GM18873 (cell line): ENCODE measurements around the gene CTNNA2.

Experiments
- ATAC-seq: cut with Tn5 transposase; IDR thresholded peaks from one replicate; pipeline ENCODE4 v1.9.1; 2021; ENCODE audit warnings: mild to moderate bottlenecking, moderate library complexity, moderate number of reproducible peaks; ENCODE audit not compliant: unreplicated experiment, low FRiP score

CTNNA2 gene

DNA sequence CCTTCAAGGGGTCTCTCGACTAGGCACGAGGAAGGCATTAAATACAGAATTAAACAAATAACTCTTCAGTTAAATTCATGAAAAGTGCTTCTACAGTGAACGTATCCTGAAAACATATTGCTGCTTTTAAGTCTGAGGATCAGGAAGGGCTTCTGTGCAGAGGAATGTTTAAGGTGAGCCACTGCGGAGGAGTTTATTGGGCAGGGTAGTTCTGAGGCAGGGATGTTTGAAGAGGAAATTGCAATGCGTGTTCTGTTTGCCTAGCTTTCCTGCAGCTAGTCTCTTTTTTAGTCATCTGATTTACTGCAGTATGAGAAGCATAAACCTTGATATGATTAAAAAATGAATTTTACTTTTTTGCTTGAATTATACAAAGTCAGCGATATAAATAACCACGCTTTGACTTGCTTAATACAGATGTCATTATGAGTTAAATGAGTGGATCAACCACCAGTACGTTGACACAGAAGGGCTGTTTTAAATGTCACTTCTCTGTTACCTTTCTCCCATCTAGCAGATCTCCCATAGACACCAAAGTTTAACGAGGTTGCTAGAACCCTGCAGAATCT lies 98.7 kb downstream of the CTNNA2 start:
- no peak for ATAC-seq

DNA sequence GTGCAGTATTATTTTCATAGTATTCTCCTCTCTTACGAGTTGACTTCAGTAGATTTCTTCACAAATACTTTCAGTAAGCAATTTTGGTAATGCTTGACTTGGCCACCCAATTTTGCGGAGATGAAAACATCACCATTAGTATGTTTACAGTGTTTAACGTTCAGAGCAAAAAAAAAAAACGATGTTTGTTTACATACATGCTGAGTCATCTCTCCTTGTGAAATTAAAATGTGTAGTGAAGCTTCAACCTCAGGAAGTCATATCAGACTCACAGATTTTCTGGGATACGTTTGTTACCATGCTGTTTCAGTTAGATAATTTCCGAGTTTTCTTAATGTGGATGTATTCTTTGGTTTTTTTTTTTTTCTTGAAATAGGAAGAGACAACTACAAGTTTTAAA lies 100.1 kb downstream of the CTNNA2 start:
- no peak for ATAC-seq

DNA sequence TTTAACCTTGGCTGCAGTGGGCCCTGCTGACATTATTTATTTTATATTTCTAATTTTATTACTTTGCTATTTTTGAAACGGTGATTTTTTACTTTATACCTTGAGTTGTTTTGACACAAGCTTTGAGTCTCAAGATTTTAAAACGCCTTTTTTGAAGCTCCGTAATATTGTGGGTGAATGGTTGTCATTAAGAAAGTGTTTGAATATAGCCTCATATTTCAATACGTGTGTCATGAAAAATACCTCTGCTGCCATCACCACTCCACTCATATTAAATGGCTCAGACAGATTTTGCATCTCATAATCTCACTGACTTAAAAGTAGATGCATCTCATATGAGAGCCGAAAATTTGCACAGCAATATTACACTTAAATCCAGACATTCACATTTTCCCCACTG lies 106.6 kb downstream of the CTNNA2 start:
- ATAC-seq: no peak

DNA sequence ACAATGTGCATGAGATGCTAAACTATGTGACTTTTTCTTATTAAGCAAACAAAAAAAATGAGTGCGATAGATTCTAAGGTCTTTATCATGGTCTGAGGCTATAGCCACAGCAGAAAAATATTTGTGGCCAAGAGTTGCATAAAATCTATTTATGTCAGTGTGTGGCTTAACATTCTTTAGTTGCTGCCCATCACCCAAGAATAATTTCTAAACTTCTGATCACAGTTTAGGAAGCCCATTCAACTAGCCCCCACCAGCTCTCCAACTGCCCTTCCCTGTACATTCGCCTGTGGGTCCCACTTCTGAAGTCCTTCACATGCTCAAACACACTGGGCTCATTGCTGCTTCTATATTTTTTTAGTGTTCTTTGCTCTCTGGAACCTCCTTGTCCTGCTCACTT lies 107.1 kb downstream of the CTNNA2 start:
- ATAC-seq: no peak

DNA sequence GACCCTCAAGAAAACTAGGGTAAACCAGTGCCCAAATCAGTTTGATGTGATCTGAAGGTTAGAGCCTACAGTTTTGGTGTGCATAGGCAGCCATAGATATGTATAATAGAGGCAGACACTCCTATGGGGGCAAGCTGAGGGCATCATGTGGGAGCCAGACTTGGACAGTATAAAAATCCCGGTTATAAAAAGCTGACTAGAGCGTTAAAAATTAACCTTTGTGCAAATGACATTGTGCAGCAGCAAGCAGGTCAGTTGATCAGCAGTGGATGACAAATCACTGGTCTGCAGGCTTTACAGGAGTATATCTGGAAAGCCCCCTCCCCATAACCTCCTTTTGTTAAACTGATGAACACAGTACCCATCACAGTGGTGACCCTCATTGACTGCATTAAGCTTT lies 107.8 kb downstream of the CTNNA2 start:
- ATAC-seq: no peak

DNA sequence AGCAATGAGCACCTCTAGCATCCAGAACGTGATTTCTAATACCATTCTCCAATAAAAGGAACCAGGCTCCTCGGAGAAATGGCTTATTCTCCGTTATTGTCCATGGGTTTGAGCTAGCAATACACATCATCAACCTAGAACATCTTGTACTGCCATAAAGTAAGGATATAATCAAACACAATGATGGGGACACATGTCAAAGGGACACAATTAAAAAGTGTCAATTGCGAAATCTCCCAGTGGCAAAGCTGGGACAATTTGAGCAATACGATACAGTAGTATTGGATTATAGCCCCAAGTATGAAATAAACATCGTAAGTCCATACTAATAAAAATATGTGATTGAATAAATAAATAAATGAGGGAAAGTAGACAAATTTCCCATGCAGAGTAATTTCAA lies 108.4 kb downstream of the CTNNA2 start:
- no peak for ATAC-seq

DNA sequence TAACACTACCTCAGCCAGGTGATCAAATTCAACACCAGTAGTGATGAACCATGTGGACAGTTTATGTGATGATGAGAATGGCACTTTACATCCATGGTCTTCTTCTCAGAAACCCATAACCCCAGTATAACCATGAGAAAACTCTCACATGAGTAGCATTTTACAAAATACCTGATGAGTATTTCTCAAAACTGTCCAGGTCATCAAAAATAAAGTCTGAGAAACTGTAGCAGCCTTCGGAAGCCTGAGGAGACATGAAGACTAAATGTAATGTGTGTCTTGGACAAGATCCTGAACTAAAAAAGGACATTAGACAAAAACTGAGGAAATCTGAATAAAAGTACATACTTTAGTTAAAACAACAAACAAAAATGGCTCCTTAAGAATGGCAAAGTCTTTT lies 108.9 kb downstream of the CTNNA2 start:
- no peak for ATAC-seq

DNA sequence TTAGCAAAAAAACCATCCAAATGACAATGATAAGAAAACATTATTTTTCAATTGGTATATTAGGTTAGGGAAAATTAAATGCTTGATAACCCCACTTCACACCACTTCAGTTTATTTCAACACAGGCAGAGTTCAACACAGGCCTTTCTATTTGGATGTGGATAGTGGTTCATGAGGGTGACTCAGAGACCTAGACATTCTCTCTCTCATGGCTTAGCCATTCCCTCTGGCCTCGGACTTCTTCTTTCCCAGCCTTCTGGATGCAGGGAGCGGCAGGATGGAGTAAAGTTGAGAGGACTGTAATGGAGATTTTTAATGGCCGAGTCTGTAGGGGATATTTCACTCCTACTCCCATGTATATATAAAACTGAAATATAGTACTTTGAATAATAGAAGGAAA lies 109.7 kb downstream of the CTNNA2 start:
- ATAC-seq: no peak

DNA sequence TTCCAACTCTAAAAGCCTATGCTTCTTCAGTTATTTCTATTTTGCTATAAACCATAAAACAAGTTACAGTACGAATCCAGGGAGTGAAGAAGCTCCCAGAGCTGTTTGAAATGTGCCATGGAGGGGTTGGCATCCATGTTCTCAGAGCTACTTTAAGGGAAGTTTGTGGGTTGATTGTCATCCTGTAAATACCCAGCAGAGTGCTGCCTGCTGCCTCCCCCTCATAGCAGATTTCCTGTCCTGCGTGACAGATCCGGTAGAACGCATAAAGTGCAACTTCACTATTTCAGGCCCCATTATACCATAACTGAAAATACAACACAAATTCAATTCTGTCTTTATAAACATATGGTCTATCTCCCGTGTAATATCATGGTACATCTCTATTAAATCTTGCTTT lies 114.4 kb downstream of the CTNNA2 start:
- no peak for ATAC-seq

DNA sequence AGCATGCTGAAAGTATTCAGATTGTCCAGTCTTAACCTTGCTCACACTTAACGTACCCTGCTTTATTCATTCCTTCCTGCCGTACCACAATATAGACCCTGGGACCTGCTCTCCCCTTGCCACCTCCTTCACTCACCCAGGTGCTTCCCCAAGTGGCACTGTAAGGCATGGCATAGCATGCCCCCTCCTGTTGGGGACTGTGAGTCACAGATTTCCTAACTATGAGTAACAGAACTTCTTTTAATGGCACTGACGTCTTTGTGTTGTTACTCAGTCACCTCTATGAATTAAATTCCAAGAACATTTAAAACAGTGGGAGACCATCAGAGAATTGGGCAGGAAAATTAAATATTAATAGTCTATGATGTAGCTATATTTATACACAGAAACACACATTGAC lies 117.2 kb downstream of the CTNNA2 start:
- ATAC-seq: no peak

DNA sequence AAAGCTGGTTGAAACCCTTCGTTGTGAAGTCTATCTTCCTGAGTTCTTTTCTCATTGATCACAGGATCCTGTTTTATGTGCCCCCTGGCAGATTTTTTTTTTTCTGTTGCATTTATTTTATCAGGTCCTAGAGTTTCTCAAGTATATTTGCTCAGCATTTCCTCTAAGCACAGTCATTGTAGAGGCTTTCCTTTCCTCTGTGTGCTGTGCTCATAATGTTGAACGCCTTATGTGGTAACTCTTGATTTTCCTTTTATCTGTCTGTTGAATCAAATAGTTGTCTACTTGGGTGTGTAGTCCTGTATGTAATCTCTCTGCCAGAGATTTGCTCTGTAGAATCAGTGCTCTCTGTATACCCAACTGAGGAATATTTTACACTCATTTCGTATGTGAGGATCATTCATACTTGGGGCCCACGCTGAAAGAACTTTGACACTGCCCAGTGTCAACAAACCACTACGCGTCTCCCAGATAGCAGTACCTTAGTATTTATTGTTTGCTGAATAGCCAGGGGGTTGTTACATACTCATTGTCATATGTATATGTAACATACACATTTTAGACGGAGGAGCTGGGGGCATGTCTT lies 118.2 kb downstream of the CTNNA2 start:
- no peak for ATAC-seq

DNA sequence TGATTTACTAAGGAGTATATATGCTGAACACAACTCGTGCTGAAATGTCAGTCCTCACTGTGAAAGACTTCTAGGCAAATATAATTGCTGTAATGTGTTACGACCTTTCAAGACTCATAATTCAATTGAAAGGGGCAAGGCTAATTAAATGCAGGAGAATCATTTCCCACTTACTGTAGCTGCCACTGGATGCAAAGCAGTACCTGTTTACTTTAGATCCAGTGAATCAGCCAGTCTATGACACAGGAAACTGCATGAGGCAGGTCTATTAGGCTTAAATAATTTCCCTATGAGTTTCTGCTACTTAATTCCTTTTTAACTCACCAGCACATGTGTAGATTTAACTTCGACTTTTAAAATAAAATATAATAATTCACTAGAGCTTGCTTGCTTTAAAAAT lies 125.6 kb downstream of the CTNNA2 start:
- ATAC-seq: no peak

DNA sequence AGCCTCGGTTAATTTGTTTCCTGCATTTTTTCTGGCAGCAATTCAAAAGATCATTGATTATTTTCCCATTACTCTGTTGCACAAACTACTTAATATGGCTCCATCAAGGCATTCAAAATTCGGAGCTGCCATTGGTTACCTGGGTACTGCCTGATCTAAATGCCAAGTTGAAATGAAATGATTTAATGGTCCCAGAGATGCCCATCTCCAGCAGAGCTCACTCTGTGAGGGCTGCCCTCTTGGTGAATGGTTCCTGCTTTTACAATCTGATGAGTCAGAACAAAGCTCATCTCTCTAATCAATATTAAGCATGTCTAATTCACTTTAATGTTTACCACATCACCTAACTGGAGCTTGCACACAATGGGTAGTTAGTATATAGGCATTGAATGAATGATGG lies 126.1 kb downstream of the CTNNA2 start:
- ATAC-seq: no peak

DNA sequence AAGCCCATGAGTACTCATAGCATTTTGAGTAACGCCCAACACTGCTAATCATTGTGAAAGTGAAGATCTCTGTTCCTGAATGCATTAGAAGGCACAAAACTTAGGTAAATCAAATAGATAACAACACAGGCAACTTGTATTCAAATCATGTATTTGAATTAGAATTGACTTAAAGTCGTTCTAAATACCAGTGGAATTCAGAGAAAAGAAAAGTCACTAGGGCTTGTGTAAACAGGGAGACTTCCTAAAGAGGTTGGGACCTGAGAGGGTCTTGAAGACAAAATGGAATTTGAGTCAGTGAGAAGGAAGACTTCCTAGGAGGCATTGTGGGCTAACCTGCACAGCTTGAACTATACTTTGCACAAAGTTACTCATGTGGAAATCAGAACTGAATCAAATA lies 127.2 kb downstream of the CTNNA2 start:
- ATAC-seq: no peak

DNA sequence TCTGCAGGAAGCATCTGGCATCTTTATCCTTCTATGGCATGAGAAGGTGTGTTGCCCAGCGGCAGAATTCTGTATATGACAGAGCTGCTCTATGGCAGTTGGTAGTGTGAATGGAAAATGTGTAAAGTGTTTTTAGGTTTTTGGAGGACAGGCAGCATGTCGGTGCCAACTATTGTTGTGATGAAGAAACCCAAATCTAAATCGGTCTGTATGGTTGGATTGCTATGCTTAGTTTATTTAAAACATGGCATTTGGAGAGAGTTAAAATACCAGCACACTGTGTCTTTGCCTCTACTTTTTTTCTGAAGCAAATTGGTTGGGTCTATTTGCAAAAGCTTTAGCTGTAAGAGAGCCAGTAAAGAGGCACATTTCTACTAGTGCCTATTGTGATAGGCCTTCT lies 136.7 kb downstream of the CTNNA2 start:
- no peak for ATAC-seq

DNA sequence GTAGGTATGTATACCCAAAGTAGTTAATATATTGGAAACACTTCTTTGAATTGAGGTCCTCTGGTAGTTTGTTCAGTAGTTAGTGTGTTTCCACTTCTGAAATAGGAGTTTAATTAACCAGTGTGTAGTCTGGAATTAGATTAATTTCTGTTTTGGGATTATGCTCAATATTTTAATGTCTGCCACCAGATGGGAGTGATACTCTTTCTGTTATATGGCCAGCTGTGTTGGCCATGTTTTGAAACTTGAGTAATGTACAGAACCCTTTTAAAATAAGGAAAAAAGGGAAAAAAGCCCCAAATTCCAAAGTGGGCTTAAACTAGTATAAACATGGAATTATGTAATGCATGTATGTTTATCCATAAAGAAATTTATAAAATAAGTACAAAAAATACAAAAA lies 147.7 kb downstream of the CTNNA2 start:
- no peak for ATAC-seq

DNA sequence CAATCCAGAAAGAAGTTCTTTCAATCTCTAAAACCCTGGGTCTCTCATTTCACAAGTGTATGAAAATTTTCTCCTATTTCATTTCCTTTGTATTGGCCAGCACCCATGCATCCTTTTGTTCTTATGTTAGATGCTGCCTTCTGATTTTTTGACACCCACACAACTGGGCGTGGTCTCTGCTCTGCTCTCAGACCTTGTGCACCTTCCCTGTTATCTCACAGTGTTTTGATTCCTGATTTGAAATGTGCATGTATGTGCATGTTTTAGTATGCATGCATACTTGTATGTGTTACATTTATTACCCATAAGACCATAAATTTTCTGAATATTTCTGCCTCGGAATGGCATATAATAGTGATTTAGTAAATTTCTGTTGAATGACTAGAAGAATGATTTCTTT lies 152.2 kb downstream of the CTNNA2 start:
- no peak for ATAC-seq

DNA sequence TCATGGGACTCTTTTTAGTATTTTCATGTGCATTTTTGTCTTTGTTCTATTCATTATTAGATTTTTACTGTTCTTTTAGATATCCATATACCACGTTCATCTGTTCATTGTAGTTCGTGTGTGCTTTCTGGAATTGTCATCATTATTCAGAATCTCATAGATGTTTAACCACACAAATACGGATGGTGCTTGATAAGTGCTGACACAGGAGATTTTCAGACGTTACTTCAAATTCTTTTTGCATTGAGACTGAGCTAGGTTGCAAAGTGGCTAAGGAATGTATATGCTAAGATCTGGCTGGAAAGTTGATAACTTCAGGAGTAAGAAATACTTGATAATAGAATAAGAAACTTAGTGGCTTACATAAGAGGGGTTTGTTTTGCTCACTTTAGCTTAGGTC lies 153.6 kb downstream of the CTNNA2 start:
- no peak for ATAC-seq

DNA sequence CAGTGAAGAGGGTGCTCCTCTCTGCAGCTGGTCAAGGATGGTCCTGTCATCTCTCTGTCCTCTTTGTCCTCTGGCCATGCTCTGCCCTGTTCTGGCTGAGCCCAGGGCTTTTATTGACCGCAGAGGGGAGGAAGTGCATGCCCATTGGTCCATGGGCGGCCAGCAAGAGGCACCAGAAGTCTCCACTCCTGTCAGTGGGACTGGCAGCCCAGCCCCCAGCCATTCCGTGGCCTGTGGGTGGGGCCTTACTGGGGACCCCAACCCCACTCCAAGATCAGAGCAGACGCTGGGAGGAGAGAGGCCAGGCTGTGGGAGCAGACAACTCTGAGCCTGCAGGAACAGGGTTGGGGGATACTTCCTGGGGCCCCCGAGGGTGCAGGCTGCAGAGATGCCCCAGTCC lies 156.9 kb downstream of the CTNNA2 start:
- ATAC-seq: no peak

DNA sequence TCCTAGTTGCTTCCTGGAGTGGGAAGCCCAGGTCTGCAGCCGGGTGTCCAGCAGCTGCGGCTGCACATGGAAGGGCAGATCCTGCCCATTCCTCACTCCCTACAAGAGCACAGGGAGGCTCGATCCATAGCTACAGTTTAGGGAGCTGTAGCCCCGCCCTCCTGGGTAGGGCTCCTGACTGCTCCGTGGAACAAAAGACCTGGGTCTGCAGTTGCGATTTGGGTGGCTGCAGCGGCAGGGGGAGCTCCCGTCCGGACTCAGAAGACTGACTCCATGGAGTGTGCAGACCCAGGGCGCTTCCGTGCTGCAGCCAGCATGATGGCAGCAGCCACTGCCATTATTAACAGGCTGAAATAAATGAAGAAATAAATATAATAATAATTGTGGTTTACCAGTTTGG lies 157.3 kb downstream of the CTNNA2 start:
- ATAC-seq: no peak

DNA sequence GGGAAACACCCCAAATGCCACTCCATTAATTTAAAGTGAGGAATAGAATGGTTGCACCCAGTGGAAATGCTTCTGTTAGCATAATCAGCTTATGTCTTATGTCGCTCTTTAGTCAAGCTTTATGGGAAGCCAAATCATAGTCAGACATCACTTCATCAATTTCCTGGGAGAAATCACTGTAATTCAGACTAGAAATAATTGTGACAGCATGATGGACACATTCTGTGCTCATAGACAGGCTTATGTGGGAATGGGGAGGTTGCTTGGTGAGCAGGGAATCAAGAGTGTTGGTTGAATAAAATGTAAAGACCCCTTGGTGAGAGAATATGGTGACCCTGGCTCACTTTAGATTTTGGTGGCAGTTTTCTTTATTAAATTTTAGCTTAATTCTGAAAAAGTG lies 174.0 kb downstream of the CTNNA2 start:
- ATAC-seq: no peak

DNA sequence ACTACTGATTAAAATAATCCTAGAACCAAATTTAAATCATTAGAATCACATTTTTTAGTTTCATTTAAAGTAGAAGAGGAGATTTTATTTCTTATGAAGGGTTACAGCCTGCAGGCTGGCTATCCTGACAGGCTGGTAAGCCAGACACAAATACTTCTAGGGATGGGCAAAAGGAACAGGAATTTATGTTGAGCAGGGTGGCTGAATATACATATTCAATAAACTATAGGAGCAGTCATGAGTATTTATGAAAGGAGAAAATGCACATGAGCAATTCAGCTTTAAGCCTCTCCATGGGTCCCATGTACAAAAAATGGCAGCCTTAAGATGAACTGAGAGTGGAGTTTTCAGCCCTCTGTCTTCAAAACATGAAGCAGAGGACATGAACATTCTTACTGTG lies 182.4 kb downstream of the CTNNA2 start:
- no peak for ATAC-seq

DNA sequence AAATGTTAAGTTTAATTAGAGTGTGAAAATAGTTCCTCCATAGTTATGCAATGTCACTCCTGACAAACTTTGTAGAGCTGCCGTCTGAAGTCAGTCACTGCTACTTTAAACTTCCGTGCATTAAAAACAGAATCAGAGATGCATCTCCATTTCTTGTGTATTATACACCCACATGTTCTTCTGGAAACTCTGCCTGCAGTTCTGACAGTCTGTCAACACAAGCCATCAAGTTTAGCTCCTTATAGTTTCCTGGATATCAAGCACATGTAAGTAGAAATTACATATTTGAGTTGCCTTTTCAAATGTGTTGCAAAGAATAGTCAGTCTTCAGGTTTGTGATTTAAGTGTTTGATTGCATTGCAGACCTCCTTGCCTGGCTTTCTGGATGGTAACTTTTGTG lies 184.3 kb downstream of the CTNNA2 start:
- no peak for ATAC-seq
